ENCODE measurements around the gene MSMB.

Gene MSMB

GRCh38 chr10:46080886-46081285 lies 34.8 kb upstream of the MSMB start:
- Histone ChIP-seq H3K9me3 (ENCODE audit: control insufficient read depth in 1 of 2, low read length in 2 of 2) (no peaks in the 10 kb centered on the region), H3K4me1 (ENCODE audit: control insufficient read depth in 1 of 2, insufficient read depth in 2 of 2, low read length in 2 of 2) (no peaks in the 10 kb centered on the region), H3K36me3 (ENCODE audit: control insufficient read depth in 1 of 2, insufficient read depth in 2 of 2, low read length in 2 of 2) (no peaks in the 10 kb centered on the region), H3K27me3 (ENCODE audit: low read depth, low read length) (no peaks in the 10 kb centered on the region), H3K27ac (ENCODE audit: low read length) (no peak overlapping the region), H3K4me3 (ENCODE audit: low read depth in 1 of 2, low read length in 2 of 2) (no peak overlapping the region)

GRCh38 chr10:46079831-46080585 lies 33.9 kb upstream of the MSMB start:
- Histone ChIP-seq H3K27ac (ENCODE audit: low read length) (no peak overlapping the region), H3K4me3 (ENCODE audit: low read depth in 1 of 2, low read length in 2 of 2) (no peak overlapping the region)

GRCh38 chr10:46077731-46078413 lies 31.8 kb upstream of the MSMB start:
- H3K4me3 ChIP-seq (ENCODE audit: low read depth in 1 of 2, low read length in 2 of 2) = no peak overlapping the region
- H3K9me3 ChIP-seq (ENCODE audit: control insufficient read depth in 1 of 2, low read length in 2 of 2) = peaks cover 0 to 2% of the 10 kb centered on the region in 2 donors
- H3K27me3 ChIP-seq (ENCODE audit: low read depth, low read length) = no peaks in the 10 kb centered on the region
- no peak overlapping the region for H3K27ac ChIP-seq (ENCODE audit: low read length)
- H3K4me1 ChIP-seq (ENCODE audit: control insufficient read depth in 1 of 2, insufficient read depth in 2 of 2, low read length in 2 of 2) = no peaks in the 10 kb centered on the region
- H3K36me3 ChIP-seq (ENCODE audit: control insufficient read depth in 1 of 2, insufficient read depth in 2 of 2, low read length in 2 of 2) = no peaks in the 10 kb centered on the region

More at GRCh38 chr10:46079831-46080585, 33.9 kb upstream of the MSMB start:
- H3K9me3 ChIP-seq (ENCODE audit: control insufficient read depth in 1 of 2, low read length in 2 of 2) = no peaks in the 10 kb centered on the region
- H3K36me3 ChIP-seq (ENCODE audit: control insufficient read depth in 1 of 2, insufficient read depth in 2 of 2, low read length in 2 of 2) = no peaks in the 10 kb centered on the region
- H3K27me3 ChIP-seq (ENCODE audit: low read depth, low read length) = no peaks in the 10 kb centered on the region
- H3K4me1 ChIP-seq (ENCODE audit: control insufficient read depth in 1 of 2, insufficient read depth in 2 of 2, low read length in 2 of 2) = no peaks in the 10 kb centered on the region

GRCh38 chr10:46077141-46077554 lies 31.1 kb upstream of the MSMB start:
- H3K27ac ChIP-seq (ENCODE audit: low read length) = no peak overlapping the region
- H3K4me3 ChIP-seq (ENCODE audit: low read depth in 1 of 2, low read length in 2 of 2) = no peak overlapping the region

GRCh38 chr10:46075869-46076268 lies 29.8 kb upstream of the MSMB start:
- Histone ChIP-seq H3K9me3 (ENCODE audit: control insufficient read depth in 1 of 2, low read length in 2 of 2) (peaks cover 0 to 2% of the 10 kb centered on the region in 2 donors), H3K4me1 (ENCODE audit: control insufficient read depth in 1 of 2, insufficient read depth in 2 of 2, low read length in 2 of 2) (no peaks in the 10 kb centered on the region), H3K27ac (ENCODE audit: low read length) (no peak overlapping the region), H3K27me3 (ENCODE audit: low read depth, low read length) (no peaks in the 10 kb centered on the region), H3K4me3 (ENCODE audit: low read depth in 1 of 2, low read length in 2 of 2) (no peak overlapping the region), H3K36me3 (ENCODE audit: control insufficient read depth in 1 of 2, insufficient read depth in 2 of 2, low read length in 2 of 2) (no peaks in the 10 kb centered on the region)

More at GRCh38 chr10:46077141-46077554, 31.1 kb upstream of the MSMB start:
- Histone ChIP-seq H3K4me1 (ENCODE audit: control insufficient read depth in 1 of 2, insufficient read depth in 2 of 2, low read length in 2 of 2) (no peaks in the 10 kb centered on the region), H3K27me3 (ENCODE audit: low read depth, low read length) (no peaks in the 10 kb centered on the region), H3K36me3 (ENCODE audit: control insufficient read depth in 1 of 2, insufficient read depth in 2 of 2, low read length in 2 of 2) (no peaks in the 10 kb centered on the region), H3K9me3 (ENCODE audit: control insufficient read depth in 1 of 2, low read length in 2 of 2) (peaks cover 0 to 2% of the 10 kb centered on the region in 2 donors)

- Histone ChIP-seq H3K9me3 (ENCODE audit: control insufficient read depth in 1 of 2, low read length in 2 of 2) (peaks cover 0 to 2% of the 10 kb centered on the region in 2 donors), H3K36me3 (ENCODE audit: control insufficient read depth in 1 of 2, insufficient read depth in 2 of 2, low read length in 2 of 2) (no peaks in the 10 kb centered on the region), H3K4me3 (ENCODE audit: low read depth in 1 of 2, low read length in 2 of 2) (no peak overlapping the region), H3K27me3 (ENCODE audit: low read depth, low read length) (no peaks in the 10 kb centered on the region), H3K4me1 (ENCODE audit: control insufficient read depth in 1 of 2, insufficient read depth in 2 of 2, low read length in 2 of 2) (no peaks in the 10 kb centered on the region), H3K27ac (ENCODE audit: low read length) (no peak overlapping the region)
Observed at GRCh38 chr10:46074196-46074946, 28.3 kb upstream of the MSMB start.

- peaks cover 0 to 2% of the 10 kb centered on the region in 2 donors for H3K9me3 ChIP-seq (ENCODE audit: control insufficient read depth in 1 of 2, low read length in 2 of 2)
- H3K36me3 ChIP-seq (ENCODE audit: control insufficient read depth in 1 of 2, insufficient read depth in 2 of 2, low read length in 2 of 2) = no peaks in the 10 kb centered on the region
- H3K4me3 ChIP-seq (ENCODE audit: low read depth in 1 of 2, low read length in 2 of 2) = no peak overlapping the region
- no peaks in the 10 kb centered on the region for H3K27me3 ChIP-seq (ENCODE audit: low read depth, low read length)
- no peak overlapping the region for H3K27ac ChIP-seq (ENCODE audit: low read length)
- H3K4me1 ChIP-seq (ENCODE audit: control insufficient read depth in 1 of 2, insufficient read depth in 2 of 2, low read length in 2 of 2) = no peaks in the 10 kb centered on the region
Observed at GRCh38 chr10:46073564-46073963, 27.5 kb upstream of the MSMB start.

GRCh38 chr10:46070749-46071148 lies 24.7 kb upstream of the MSMB start:
- no peaks in the 10 kb centered on the region for H3K36me3 ChIP-seq (ENCODE audit: control insufficient read depth in 1 of 2, insufficient read depth in 2 of 2, low read length in 2 of 2)
- H3K4me3 ChIP-seq (ENCODE audit: low read depth in 1 of 2, low read length in 2 of 2) = no peak overlapping the region
- no peak overlapping the region for H3K27ac ChIP-seq (ENCODE audit: low read length)
- no peaks in the 10 kb centered on the region for H3K27me3 ChIP-seq (ENCODE audit: low read depth, low read length)
- H3K9me3 ChIP-seq (ENCODE audit: control insufficient read depth in 1 of 2, low read length in 2 of 2) = peaks cover 0 to 2% of the 10 kb centered on the region in 2 donors
- H3K4me1 ChIP-seq (ENCODE audit: control insufficient read depth in 1 of 2, insufficient read depth in 2 of 2, low read length in 2 of 2) = no peaks in the 10 kb centered on the region

GRCh38 chr10:46069771-46070463 lies 23.8 kb upstream of the MSMB start:
- H3K4me3 ChIP-seq (ENCODE audit: low read depth in 1 of 2, low read length in 2 of 2) = no peak overlapping the region
- no peak overlapping the region for H3K27ac ChIP-seq (ENCODE audit: low read length)
- H3K36me3 ChIP-seq (ENCODE audit: control insufficient read depth in 1 of 2, insufficient read depth in 2 of 2, low read length in 2 of 2) = no peaks in the 10 kb centered on the region
- H3K9me3 ChIP-seq (ENCODE audit: control insufficient read depth in 1 of 2, low read length in 2 of 2) = peaks cover 0 to 2% of the 10 kb centered on the region in 2 donors
- no peaks in the 10 kb centered on the region for H3K27me3 ChIP-seq (ENCODE audit: low read depth, low read length)
- H3K4me1 ChIP-seq (ENCODE audit: control insufficient read depth in 1 of 2, insufficient read depth in 2 of 2, low read length in 2 of 2) = no peaks in the 10 kb centered on the region

GRCh38 chr10:46068905-46069304 lies 22.8 kb upstream of the MSMB start:
- Histone ChIP-seq H3K27ac (ENCODE audit: low read length) (no peak overlapping the region), H3K27me3 (ENCODE audit: low read depth, low read length) (no peaks in the 10 kb centered on the region), H3K9me3 (ENCODE audit: control insufficient read depth in 1 of 2, low read length in 2 of 2) (peaks cover 0 to 2% of the 10 kb centered on the region in 2 donors), H3K36me3 (ENCODE audit: control insufficient read depth in 1 of 2, insufficient read depth in 2 of 2, low read length in 2 of 2) (no peaks in the 10 kb centered on the region), H3K4me1 (ENCODE audit: control insufficient read depth in 1 of 2, insufficient read depth in 2 of 2, low read length in 2 of 2) (no peaks in the 10 kb centered on the region), H3K4me3 (ENCODE audit: low read depth in 1 of 2, low read length in 2 of 2) (no peak overlapping the region)

GRCh38 chr10:46068117-46068516 lies 22.0 kb upstream of the MSMB start:
- no peaks in the 10 kb centered on the region for H3K27me3 ChIP-seq (ENCODE audit: low read depth, low read length)
- no peaks in the 10 kb centered on the region for H3K9me3 ChIP-seq (ENCODE audit: control insufficient read depth in 1 of 2, low read length in 2 of 2)
- no peaks in the 10 kb centered on the region for H3K4me1 ChIP-seq (ENCODE audit: control insufficient read depth in 1 of 2, insufficient read depth in 2 of 2, low read length in 2 of 2)
- H3K36me3 ChIP-seq (ENCODE audit: control insufficient read depth in 1 of 2, insufficient read depth in 2 of 2, low read length in 2 of 2) = no peaks in the 10 kb centered on the region
- H3K4me3 ChIP-seq (ENCODE audit: low read depth in 1 of 2, low read length in 2 of 2) = no peak overlapping the region
- H3K27ac ChIP-seq (ENCODE audit: low read length) = no peak overlapping the region
